ENCODE measurements around the gene GDF7. TPM values are rescaled to one million over a fixed set of nuclear protein-coding genes. Genes with fewer than 3 reads are reported as not detected.

Gene GDF7
- total and polyA plus RNA-seq, 2 of the 4 experiments (the other 2 are of a cell fraction) = under 0.01 to 0.02 TPM

- BruUV-seq (replicated peaks) = no TSS peak
- no peak overlapping the region for H3K56ac ChIP-seq (ENCODE audit: extremely low read depth, insufficient read depth, low read length)
- H3K4ac ChIP-seq (ENCODE audit: low read depth, low read length) = peak overlapping the region; percentile 35; the same call in 1 of the 2 replicates
- H4K5ac ChIP-seq (ENCODE audit: low read depth, low read length) = no peak overlapping the region
- no peak overlapping the region for H3K14ac ChIP-seq (replicated peaks; ENCODE audit: low read depth, low read length)
- H3K9me3 ChIP-seq (ENCODE audit: control insufficient read depth, insufficient read depth, low read length) = no peaks in the 10 kb centered on the region
- H2AK9ac ChIP-seq (replicated peaks; ENCODE audit: low read depth, low read length, poor library complexity) = no peak overlapping the region
- no peak overlapping the region for H3K4me2 ChIP-seq (ENCODE audit: low read depth, low read length)
- ChIA-PET CTCF (no interaction called here), POLR2A (ENCODE audit: unreplicated experiment) (no interaction called here)
- no peak overlapping the region for H3K9ac ChIP-seq (ENCODE audit: low read depth, low read length)
- no peak overlapping the region for H2BK5ac ChIP-seq (ENCODE audit: low read depth, low read length, poor library complexity, severe bottlenecking)
- ATAC-seq (ENCODE audit: low read depth) (no peak), DNase-seq (no peak)
- in situ Hi-C loops (cut with MboI; ENCODE audit: low sequenced_read_pairs) (no loop called here), dilution Hi-C loops (cut with HindIII; ENCODE audit: low sequenced_read_pairs, unreplicated experiment) (no loop called here), intact Hi-C loops (cut with micrococcal nuclease) (no loop called here)
- no peak overlapping the region for H3K23ac ChIP-seq (ENCODE audit: low read depth, low read length)
- no peaks in the 10 kb centered on the region for H4K20me1 ChIP-seq (ENCODE audit: insufficient read depth, low read length)
- no peaks in the 10 kb centered on the region for H3K27me3 ChIP-seq (ENCODE audit: control insufficient read depth, insufficient read depth, low read length)
- WGBS, 2 experiments (ENCODE audit: extremely low coverage in 2 of 2, insufficient read length in 1 of 2) = 100% methylated on average over 1 of the region's 3 CpGs; no CpG with 5 or more reads in 1 of the 2 experiments
- peaks cover 2% of the 10 kb centered on the region; the same call in 1 of the 2 replicates for H3K36me3 ChIP-seq (ENCODE audit: control insufficient read depth, insufficient read depth, low read length)
- no peaks in the 10 kb centered on the region; a peak in 1 of 4 replicates for H3K79me1 ChIP-seq (ENCODE audit: low read depth in 1 of 2, low read length in 2 of 2)
- H3K4me3 ChIP-seq (ENCODE audit: insufficient read depth, low read depth, low read length) = no peak overlapping the region
- peaks cover 6% of the 10 kb centered on the region for H3K4me1 ChIP-seq (ENCODE audit: control insufficient read depth, insufficient read depth, low read length)
- no peak overlapping the region for H2AK5ac ChIP-seq (ENCODE audit: low read depth, low read length)
- no peak overlapping the region for H2BK20ac ChIP-seq (ENCODE audit: low read depth, low read length)
- no peaks in the 10 kb centered on the region; the same call in 1 of the 2 replicates for H3K9me1 ChIP-seq (ENCODE audit: insufficient read depth, low read length)
- no peak overlapping the region for H2BK15ac ChIP-seq (ENCODE audit: low read depth, low read length)
- no peak overlapping the region for H4K91ac ChIP-seq (ENCODE audit: insufficient read depth, low read depth, low read length)
- TF ChIP-seq CHD1 (IDR thresholded peaks at IDR 0.05; ENCODE audit: low read depth, low read length) (no peak), NFE2L2 (IDR thresholded peaks at IDR 0.05; ENCODE audit: low read depth, low read length) (no peak), RFX5 (IDR thresholded peaks at IDR 0.05; ENCODE audit: low read depth, low read length) (no peak), FOS (IDR thresholded peaks at IDR 0.05; ENCODE audit: low read depth, low read length) (no peak), RAD21 (IDR thresholded peaks at IDR 0.05; ENCODE audit: low read length) (no peak), RCOR1 (IDR thresholded peaks at IDR 0.05; ENCODE audit: insufficient replicate concordance, low read length) (no peak), MAFK (IDR thresholded peaks at IDR 0.05; ENCODE audit: low read depth, low read length) (no peak), SMC3 (IDR thresholded peaks at IDR 0.05; ENCODE audit: low read depth, low read length) (no peak), CEBPB (IDR thresholded peaks at IDR 0.05; ENCODE audit: low read depth, low read length) (no peak), POLR2A (IDR thresholded peaks at IDR 0.05; ENCODE audit: low read depth, low read length) (no peak), BHLHE40 (IDR thresholded peaks at IDR 0.05; ENCODE audit: low read depth, low read length) (no peak), MXI1 (IDR thresholded peaks at IDR 0.05; ENCODE audit: borderline replicate concordance, low read depth, low read length) (no peak), MAZ (IDR thresholded peaks at IDR 0.05; ENCODE audit: borderline replicate concordance, low read depth, low read length) (no peak)
- TF ChIP-seq, protein P1, sequence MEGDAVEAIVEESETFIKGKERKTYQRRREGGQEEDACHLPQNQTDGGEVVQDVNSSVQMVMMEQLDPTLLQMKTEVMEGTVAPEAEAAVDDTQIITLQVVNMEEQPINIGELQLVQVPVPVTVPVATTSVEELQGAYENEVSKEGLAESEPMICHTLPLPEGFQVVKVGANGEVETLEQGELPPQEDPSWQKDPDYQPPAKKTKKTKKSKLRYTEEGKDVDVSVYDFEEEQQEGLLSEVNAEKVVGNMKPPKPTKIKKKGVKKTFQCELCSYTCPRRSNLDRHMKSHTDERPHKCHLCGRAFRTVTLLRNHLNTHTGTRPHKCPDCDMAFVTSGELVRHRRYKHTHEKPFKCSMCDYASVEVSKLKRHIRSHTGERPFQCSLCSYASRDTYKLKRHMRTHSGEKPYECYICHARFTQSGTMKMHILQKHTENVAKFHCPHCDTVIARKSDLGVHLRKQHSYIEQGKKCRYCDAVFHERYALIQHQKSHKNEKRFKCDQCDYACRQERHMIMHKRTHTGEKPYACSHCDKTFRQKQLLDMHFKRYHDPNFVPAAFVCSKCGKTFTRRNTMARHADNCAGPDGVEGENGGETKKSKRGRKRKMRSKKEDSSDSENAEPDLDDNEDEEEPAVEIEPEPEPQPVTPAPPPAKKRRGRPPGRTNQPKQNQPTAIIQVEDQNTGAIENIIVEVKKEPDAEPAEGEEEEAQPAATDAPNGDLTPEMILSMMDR (conservative IDR thresholded peaks at IDR 0.05; ENCODE audit: low read depth, low read length) = no peak
- TF ChIP-seq, protein P2, sequence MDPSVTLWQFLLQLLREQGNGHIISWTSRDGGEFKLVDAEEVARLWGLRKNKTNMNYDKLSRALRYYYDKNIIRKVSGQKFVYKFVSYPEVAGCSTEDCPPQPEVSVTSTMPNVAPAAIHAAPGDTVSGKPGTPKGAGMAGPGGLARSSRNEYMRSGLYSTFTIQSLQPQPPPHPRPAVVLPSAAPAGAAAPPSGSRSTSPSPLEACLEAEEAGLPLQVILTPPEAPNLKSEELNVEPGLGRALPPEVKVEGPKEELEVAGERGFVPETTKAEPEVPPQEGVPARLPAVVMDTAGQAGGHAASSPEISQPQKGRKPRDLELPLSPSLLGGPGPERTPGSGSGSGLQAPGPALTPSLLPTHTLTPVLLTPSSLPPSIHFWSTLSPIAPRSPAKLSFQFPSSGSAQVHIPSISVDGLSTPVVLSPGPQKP (IDR thresholded peaks at IDR 0.05; ENCODE audit: borderline replicate concordance, low read depth, low read length) = no peak
- TF ChIP-seq, protein P3, sequence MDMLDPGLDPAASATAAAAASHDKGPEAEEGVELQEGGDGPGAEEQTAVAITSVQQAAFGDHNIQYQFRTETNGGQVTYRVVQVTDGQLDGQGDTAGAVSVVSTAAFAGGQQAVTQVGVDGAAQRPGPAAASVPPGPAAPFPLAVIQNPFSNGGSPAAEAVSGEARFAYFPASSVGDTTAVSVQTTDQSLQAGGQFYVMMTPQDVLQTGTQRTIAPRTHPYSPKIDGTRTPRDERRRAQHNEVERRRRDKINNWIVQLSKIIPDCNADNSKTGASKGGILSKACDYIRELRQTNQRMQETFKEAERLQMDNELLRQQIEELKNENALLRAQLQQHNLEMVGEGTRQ (IDR thresholded peaks at IDR 0.05; ENCODE audit: low read depth, low read length) = no peak
- no peak overlapping the region for H2BK120ac ChIP-seq (ENCODE audit: low read depth, low read length)
- no peak overlapping the region for H3K27ac ChIP-seq (ENCODE audit: insufficient read depth, low read length)
- no peak overlapping the region for H4K8ac ChIP-seq (ENCODE audit: low read depth in 2 of 2, low read length in 2 of 2)
- H3K18ac ChIP-seq (ENCODE audit: low read depth, low read length) = no peak overlapping the region
- H2AFZ ChIP-seq (replicated peaks; ENCODE audit: low read length, poor library complexity) = no peak overlapping the region
Observed at GRCh38 chr2:20724500-20725053, 57.6 kb downstream of the GDF7 start.

Data from IMR-90 (cell line).